HEK293T (cell line): Measurements from ENCODE around the gene PHOX2A.

ENCODE experiments used
- CTCF ChIA-PET: fragments of 350-600 bp; formaldehyde crosslinking; extraction: SDS; loops from one replicate; lab custom pipeline; 2021; ENCODE audit warnings: antibody characterized with exemption, inconsistent platforms; lab: Yijun Ruan, JAX
- POLR2A ChIA-PET: fragments of 350-600 bp; formaldehyde crosslinking; extraction: SDS; loops from one replicate; lab custom pipeline; 2020; ENCODE audit warnings: antibody characterized with exemption, inconsistent platforms; lab: Yijun Ruan, JAX
- DNase-seq: peaks from one replicate; pipeline ENCODE4 v3.0.0; 2012; ENCODE audit warnings: mixed read lengths; ENCODE audit errors: extremely low spot score
- ARNT ChIP-seq: fragments of 450-650 bp; IDR thresholded peaks from 2 replicates; pipeline ENCODE4 v1.6.1; 2017; ENCODE audit warnings: mild to moderate bottlenecking
- BHLHE40 ChIP-seq: fragments of 450-650 bp; IDR thresholded peaks from 2 replicates; pipeline ENCODE4 v1.6.1; 2016; ENCODE audit warnings: mild to moderate bottlenecking, moderate library complexity, borderline replicate concordance
- CTBP1 ChIP-seq: fragments of 450-650 bp; IDR thresholded peaks from 2 replicates; pipeline ENCODE4 v1.6.1; 2016; ENCODE audit warnings: borderline replicate concordance
- ELF4 ChIP-seq: fragments of 450-650 bp; IDR thresholded peaks from 2 replicates; pipeline ENCODE4 v1.6.1; 2017; ENCODE audit warnings: antibody characterized with exemption
- FOXA1 ChIP-seq: fragments of 450-650 bp; IDR thresholded peaks from 2 replicates; pipeline ENCODE4 v1.6.1; 2016; ENCODE audit warnings: mild to moderate bottlenecking
- FOXK2 ChIP-seq: fragments of 450-650 bp; IDR thresholded peaks from 2 replicates; pipeline ENCODE4 v1.6.1; 2016; ENCODE audit warnings: mild to moderate bottlenecking
- FOXM1 ChIP-seq: fragments of 450-650 bp; IDR thresholded peaks from 2 replicates; pipeline ENCODE4 v1.6.1; 2017; ENCODE audit warnings: mild to moderate bottlenecking, borderline replicate concordance
- HDGF ChIP-seq: fragments of 450-650 bp; IDR thresholded peaks from 2 replicates; pipeline ENCODE4 v1.6.1; 2017; ENCODE audit warnings: antibody characterized with exemption, borderline replicate concordance
- L3MBTL2 ChIP-seq: fragments of 450-650 bp; conservative IDR thresholded peaks from 2 replicates; pipeline ENCODE4 v1.6.1; 2016; ENCODE audit warnings: mild to moderate bottlenecking
- LEF1 ChIP-seq: fragments of 450-650 bp; IDR thresholded peaks from 2 replicates; pipeline ENCODE4 v1.6.1; 2017; ENCODE audit warnings: mild to moderate bottlenecking, borderline replicate concordance
- NFRKB ChIP-seq: fragments of 450-650 bp; IDR thresholded peaks from 2 replicates; pipeline ENCODE4 v1.6.1; 2016; ENCODE audit warnings: mild to moderate bottlenecking, moderate library complexity
- PKNOX1 ChIP-seq: fragments of 450-650 bp; IDR thresholded peaks from 2 replicates; pipeline ENCODE4 v1.6.1; 2016
- SP1 ChIP-seq: fragments of 450-650 bp; IDR thresholded peaks from 2 replicates; pipeline ENCODE4 v1.6.1; 2017
- SUZ12 ChIP-seq: fragments of 450-650 bp; IDR thresholded peaks from 2 replicates; pipeline ENCODE4 v1.6.1; 2016; ENCODE audit warnings: mild to moderate bottlenecking
- TARDBP ChIP-seq: fragments of 450-650 bp; IDR thresholded peaks from 2 replicates; pipeline ENCODE4 v1.6.1; 2016
- ZNF384 ChIP-seq: fragments of 450-650 bp; IDR thresholded peaks from 2 replicates; pipeline ENCODE4 v1.6.1; 2016

PHOX2A gene

GRCh38 chr11:72253392-72253791 is 9.4 kb upstream of the PHOX2A start:
- ChIA-PET POLR2A (no interaction called here), CTCF (no interaction called here)
- TF ChIP-seq CTBP1 (no peak), BHLHE40 (no peak), ELF4 (no peak), NFRKB (no peak), SUZ12 (no peak), ZNF384 (no peak), PKNOX1 (no peak), HDGF (no peak), L3MBTL2 (no peak), TARDBP (no peak), SP1 (no peak), FOXK2 (no peak)
- no peak for DNase-seq

GRCh38 chr11:72251614-72252013 is 7.6 kb upstream of the PHOX2A start:
- TF ChIP-seq FOXA1 (no peak), NFRKB (no peak), PKNOX1 (no peak), FOXM1 (no peak), ARNT (no peak), SP1 (no peak), L3MBTL2 (no peak), ELF4 (no peak), CTBP1 (no peak)
- no peak for DNase-seq
- ChIA-PET POLR2A (no interaction called here), CTCF (no interaction called here)

GRCh38 chr11:72250661-72251464 is 6.9 kb upstream of the PHOX2A start:
- ChIA-PET CTCF (no interaction called here), POLR2A (no interaction called here)
- TF ChIP-seq ZNF384 (no peak), SP1 (no peak), ARNT (no peak), BHLHE40 (no peak), SUZ12 (no peak), FOXM1 (no peak), FOXA1 (no peak), NFRKB (no peak)
- no peak for DNase-seq

GRCh38 chr11:72249961-72250360 is 6.0 kb upstream of the PHOX2A start:
- TF ChIP-seq ARNT (no peak), ZNF384 (no peak), PKNOX1 (no peak), NFRKB (no peak), LEF1 (no peak), FOXK2 (no peak), BHLHE40 (no peak), SP1 (no peak), SUZ12 (no peak), CTBP1 (no peak), FOXA1 (no peak)
- CTCF ChIA-PET, result no interaction called here
- POLR2A ChIA-PET, result no interaction called here
- DNase-seq, result no peak

GRCh38 chr11:72247584-72247983 is 3.6 kb upstream of the PHOX2A start:
- ChIA-PET CTCF (no interaction called here), POLR2A (no interaction called here)
- TF ChIP-seq SP1, result no peak
- DNase-seq, result no peak

GRCh38 chr11:72245263-72245816 is 1.4 kb upstream of the PHOX2A start:
- POLR2A ChIA-PET, result no interaction called here
- CTCF ChIA-PET, result no interaction called here
- DNase-seq, result no peak
- no peak for TF ChIP-seq CTBP1
- TF ChIP-seq FOXK2, result no peak
- no peak for TF ChIP-seq SUZ12
- TF ChIP-seq NFRKB, result no peak
- no peak for TF ChIP-seq ZNF384
- TF ChIP-seq ARNT, result no peak
- TF ChIP-seq LEF1, result no peak
- no peak for TF ChIP-seq L3MBTL2
- no peak for TF ChIP-seq BHLHE40
